ENCODE data around the gene WNT2B.

GRCh38 chr1:112524986-112525385 is 16.2 kb downstream of the WNT2B start:
- TF ChIP-seq POLR2A (IDR thresholded peaks at IDR 0.05), result no peak
- TF ChIP-seq CTCF (IDR thresholded peaks at IDR 0.05 in 4 of 5, conservative IDR thresholded peaks at IDR 0.05 in 1 of 5), result no peak

All from gastrocnemius medialis (tissue), 4 donors.